ENCODE measurements around the gene SETD3. TPM values are rescaled to one million over a fixed set of nuclear protein-coding genes. Genes with fewer than 3 reads are reported as not detected.

SETD3 gene
- polyA plus RNA-seq, 2 donors, result 15.4 to 25.2 TPM

Other genes with a start within 250 kb of the SETD3 start
- gene BCL11B, start 208.7 kb downstream of the SETD3 start, polyA plus RNA-seq, result 1 to 10 TPM; 1.7 to 2.2 TPM
- gene CCNK, start 550 bp upstream of the SETD3 start, polyA plus RNA-seq, result 10 to 100 TPM; 12.4 to 15.4 TPM
- 10 to 100 TPM; 30.1 to 51.0 TPM for gene CCDC85C, start 123.3 kb upstream of the SETD3 start, polyA plus RNA-seq
- under 1 TPM; 0.14 to 0.28 TPM for gene HHIPL1, start 164.3 kb upstream of the SETD3 start, polyA plus RNA-seq
- gene CYP46A1, start 203.4 kb upstream of the SETD3 start, polyA plus RNA-seq, result under 1 TPM; 0.16 to 0.20 TPM